Retinal pigment epithelial cell (primary cell): Measurements from ENCODE around the gene CD22.

Source experiments
- DNase-seq: peaks from one replicate; pipeline ENCODE4 v3.0.0-alpha.2; 2010; ENCODE audit warnings: low read depth
- H3K4me3 ChIP-seq: 2 replicates; pipeline ENCODE4 v1.5.1; 2011; ENCODE audit warnings: mild to moderate bottlenecking, low read length, control low read depth, moderate library complexity
- CTCF ChIP-seq: conservative IDR thresholded peaks from 2 replicates; pipeline ENCODE4 v1.5.1; 2011; ENCODE audit warnings: low read depth, low read length, control low read depth, inconsistent platforms

The CD22 gene

GRCh38 chr19:35287713-35288112 lies 41.3 kb upstream of the CD22 start:
- no peak for DNase-seq
- H3K4me3 ChIP-seq: no peak overlapping the region
- TF ChIP-seq CTCF: no peak

GRCh38 chr19:35288331-35288730 lies 40.7 kb upstream of the CD22 start:
- TF ChIP-seq CTCF: no peak
- no peak overlapping the region for H3K4me3 ChIP-seq
- DNase-seq: no peak

- no peak overlapping the region for H3K4me3 ChIP-seq
- TF ChIP-seq CTCF: no peak
- DNase-seq: no peak
Observed at GRCh38 chr19:35288906-35289305, 40.1 kb upstream of the CD22 start.

- DNase-seq: no peak
- H3K4me3 ChIP-seq: no peak overlapping the region
- no peak for TF ChIP-seq CTCF
Observed at GRCh38 chr19:35290381-35291127, 38.4 kb upstream of the CD22 start.

- TF ChIP-seq CTCF: no peak
- no peak for DNase-seq
- H3K4me3 ChIP-seq: no peak overlapping the region
Observed at GRCh38 chr19:35291259-35291658, 37.7 kb upstream of the CD22 start.

- no peak for TF ChIP-seq CTCF
- no peak within 1 kb of the TSS for H3K4me3 ChIP-seq
- no peak for DNase-seq
Observed at GRCh38 chr19:35291916-35292315, 37.1 kb upstream of the CD22 start, which contains the start of gene MAG. TSS of gene MAG (plus strand) at chr19:35292161. CDS start at chr19:35295409, 3,248 bp downstream.

GRCh38 chr19:35292421-35293362 lies 36.3 kb upstream of the CD22 start:
- no peak for DNase-seq
- no peak for TF ChIP-seq CTCF
- no peak overlapping the region for H3K4me3 ChIP-seq
